GM19099 (cell line): Measurements from ENCODE around the gene JUP.

Experiments used
- POLR2A ChIP-seq: IDR thresholded peaks from 3 replicates; pipeline ENCODE4 v1.6.1; 2011; ENCODE audit warnings: low read depth; ENCODE audit not compliant: insufficient read length; ENCODE audit errors: extremely low read depth

JUP gene

GRCh38 chr17:41734139-41734948 is 52.2 kb downstream of the JUP start, which contains the start of gene HAP1:
TSS of gene HAP1 (minus strand) at chr17:41734643. CDS start at chr17:41734634, 9 bp downstream.
- no peak for TF ChIP-seq POLR2A

GRCh38 chr17:41733348-41734138 is 53.0 kb downstream of the JUP start:
- TF ChIP-seq POLR2A = no peak

- TF ChIP-seq POLR2A = no peak
Observed at GRCh38 chr17:41731836-41732235, 54.7 kb downstream of the JUP start.

GRCh38 chr17:41730479-41730878 is 56.0 kb downstream of the JUP start:
- TF ChIP-seq POLR2A = no peak

GRCh38 chr17:41728056-41728455 is 58.5 kb downstream of the JUP start:
- no peak for TF ChIP-seq POLR2A

GRCh38 chr17:41725134-41725533 is 61.4 kb downstream of the JUP start:
- no peak for TF ChIP-seq POLR2A

GRCh38 chr17:41724476-41725050 is 61.9 kb downstream of the JUP start:
- no peak for TF ChIP-seq POLR2A

GRCh38 chr17:41723801-41724475 is 62.6 kb downstream of the JUP start:
- no peak for TF ChIP-seq POLR2A

- no peak for TF ChIP-seq POLR2A
Observed at GRCh38 chr17:41722231-41722630, 64.3 kb downstream of the JUP start.

GRCh38 chr17:41718287-41718645 is 68.2 kb downstream of the JUP start:
- no peak for TF ChIP-seq POLR2A

GRCh38 chr17:41717408-41718286 is 68.9 kb downstream of the JUP start:
- TF ChIP-seq POLR2A = no peak

- TF ChIP-seq POLR2A = no peak
Observed at GRCh38 chr17:41711669-41712400, 74.7 kb downstream of the JUP start, which contains the start of gene GAST. TSS of gene GAST (plus strand) at chr17:41712331. CDS start at chr17:41715437, 3,106 bp downstream.

GRCh38 chr17:41710472-41711090 is 75.9 kb downstream of the JUP start:
- no peak for TF ChIP-seq POLR2A
